Keratinocyte (primary cell): Measurements from ENCODE around the gene SLC22A31. TPM values are rescaled to one million over a fixed set of nuclear protein-coding genes. Genes with fewer than 3 reads are reported as not detected.
"Not testable (repeated sequence)": the region's sequence is repeated elsewhere in the genome, so short reads cannot be mapped to it uniquely, and the experiment has no call there.

ENCODE experiments used
- DNase-seq: peaks from one replicate; pipeline ENCODE4 v3.0.0-alpha.2; 2011; ENCODE audit warnings: low read depth, missing footprints, low spot score
- FAIRE-seq: peaks from 2 replicates; lab custom pipeline; 2011; peaks lifted over from hg19 to GRCh38; lab: Jason Lieb, UNC
- H2AFZ ChIP-seq: 2 replicates; pipeline ENCODE4 v1.6.0; 2012; ENCODE audit warnings: low read length, control low read depth, inconsistent platforms; ENCODE audit not compliant: control insufficient read depth
- H3K27ac ChIP-seq: 2 replicates; pipeline ENCODE4 v1.5.1; 2011; ENCODE audit warnings: low read length; ENCODE audit not compliant: control insufficient read depth, insufficient read depth
- H3K27me3 ChIP-seq: 3 replicates; pipeline ENCODE4 v1.6.0; 2011; ENCODE audit warnings: low read length; ENCODE audit not compliant: control insufficient read depth, insufficient read depth; ENCODE audit errors: extremely low read depth
- H3K36me3 ChIP-seq, 2 experiments: 2 replicates in 1 of 2; 3 replicates in 1 of 2; pipeline ENCODE4 v1.5.1; 2011; ENCODE audit warnings: low read length in 2 of 2, mild to moderate bottlenecking in 1 of 2; ENCODE audit not compliant: control insufficient read depth in 2 of 2, insufficient read depth in 2 of 2; ENCODE audit errors: extremely low read depth in 1 of 2
- H3K4me1 ChIP-seq: 3 replicates; pipeline ENCODE4 v1.5.1; 2011; ENCODE audit warnings: low read length; ENCODE audit not compliant: control insufficient read depth, insufficient read depth; ENCODE audit errors: extremely low read depth
- H3K4me2 ChIP-seq: 3 replicates; pipeline ENCODE4 v1.6.0; 2011; ENCODE audit warnings: low read depth, low read length; ENCODE audit not compliant: control insufficient read depth, insufficient read depth; ENCODE audit errors: extremely low read depth
- H3K4me3 ChIP-seq, 3 experiments: fragments of 200-600 bp in 1 of 3; sonication (generic) in 1 of 3; 2 replicates in 2 of 3; 3 replicates in 1 of 3; pipeline ENCODE4 v1.5.1; 2011 to 2016; ENCODE audit warnings: low read length in 3 of 3, mild to moderate bottlenecking in 3 of 3, control low read depth in 2 of 3, inconsistent platforms in 1 of 3, low read depth in 1 of 3, mixed read lengths in 1 of 3, mixed run types in 1 of 3, moderate library complexity in 1 of 3; ENCODE audit not compliant: control insufficient read depth in 2 of 3, insufficient read depth in 2 of 3; ENCODE audit errors: extremely low read depth in 1 of 3
- H3K79me2 ChIP-seq: 2 replicates; pipeline ENCODE4 v1.6.0; 2012; ENCODE audit warnings: low read length; ENCODE audit not compliant: control insufficient read depth, insufficient read depth
- H3K9ac ChIP-seq: 3 replicates; pipeline ENCODE4 v1.6.0; 2011; ENCODE audit warnings: low read length; ENCODE audit not compliant: control insufficient read depth, insufficient read depth; ENCODE audit errors: extremely low read depth
- H3K9me1 ChIP-seq: 3 replicates; pipeline ENCODE4 v1.6.0; 2011; ENCODE audit warnings: low read length; ENCODE audit not compliant: control insufficient read depth, insufficient read depth; ENCODE audit errors: extremely low read depth
- H3K9me3 ChIP-seq: 2 replicates; pipeline ENCODE4 v1.5.1; 2012; ENCODE audit warnings: low read depth, low read length; ENCODE audit not compliant: control insufficient read depth
- H4K20me1 ChIP-seq: 3 replicates; pipeline ENCODE4 v1.6.0; 2011; ENCODE audit warnings: low read length; ENCODE audit not compliant: control insufficient read depth, insufficient read depth; ENCODE audit errors: extremely low read depth
- CTCF ChIP-seq, 3 experiments: IDR thresholded peaks in 1 of 3; conservative IDR thresholded peaks in 1 of 3; optimal IDR thresholded peaks in 1 of 3; 2 replicates in 2 of 3; 3 replicates in 1 of 3; pipeline versions ENCODE3 to v1.5.1; 2011; ENCODE audit warnings: low read length in 3 of 3, mild to moderate bottlenecking in 3 of 3, moderate library complexity in 2 of 3, control low read depth in 1 of 3, inconsistent platforms in 1 of 3; ENCODE audit not compliant: insufficient read depth in 2 of 3; ENCODE audit errors: extremely low read depth in 1 of 3
- EZH2 ChIP-seq: IDR thresholded peaks from one replicate; pipeline ENCODE4 v1.6.1; 2012; ENCODE audit warnings: inconsistent platforms, mild to moderate bottlenecking, low read length, moderate library complexity
- dilution Hi-C: fragments of 300-500 bp; cut with MboI; formaldehyde crosslinking; loops from one replicate; pipeline ENCODE4 v1.7.0; 2020; ENCODE audit warnings: low sequenced_read_pairs; ENCODE audit not compliant: extremely low pct_ligation_motif_present
- polyA plus RNA-seq, 5 experiments: library from polyadenylated mRNA; depleted of rRNA in 3 of 5; stranded (reverse) in 3 of 5; stranded (forward) in 1 of 5; unstranded in 1 of 5; fragments of >200 nt; gene quantifications; 1 replicate in 1 of 5; 2 replicates in 3 of 5; 3 replicates in 1 of 5; pipeline versions ENCODE4 v1.2.1 to v1.2.3, GENCODE V29; 2011 to 2012; ENCODE audit warnings: missing spikeins in 2 of 5, low read depth in 1 of 5, low replicate concordance in 1 of 5

Gene SLC22A31
- polyA plus RNA-seq, 1 donor (not counting 4 experiments of a cell fraction or from before 2014, with no cell fraction given) = not detected

- Histone ChIP-seq H3K9me3 (no peaks in the 10 kb centered on the region), H3K4me2 (no peak overlapping the region), H4K20me1 (peaks cover 4% of the 10 kb centered on the region), H3K4me1 (no peaks in the 10 kb centered on the region), H3K36me3 (no peaks in the 10 kb centered on the region), H3K79me2 (no peaks in the 10 kb centered on the region), H2AFZ (no peak overlapping the region), H3K27ac (no peak overlapping the region), H3K27me3 (peaks cover 9% of the 10 kb centered on the region), H3K9ac (no peak overlapping the region), H3K9me1 (no peaks in the 10 kb centered on the region), H3K4me3 (no peak overlapping the region)
- no peak for TF ChIP-seq EZH2
- no peak for TF ChIP-seq CTCF (optimal IDR thresholded peaks at IDR 0.05 in 1 of 3, IDR thresholded peaks at IDR 0.05 in 1 of 3, conservative IDR thresholded peaks at IDR 0.05 in 1 of 3; ENCODE audit: extremely low read depth in 1 of 3, insufficient read depth in 2 of 3, low read length in 3 of 3)
- dilution Hi-C loops = no loop called here
- DNase-seq (no peak), FAIRE-seq (no peak)
Measured at GRCh38 chr16:89190150-89190958, 10.0 kb downstream of the SLC22A31 start.

GRCh38 chr16:89189358-89190025 lies 10.8 kb downstream of the SLC22A31 start:
- no peak for FAIRE-seq
- no peak for TF ChIP-seq EZH2
- no peak for TF ChIP-seq CTCF (optimal IDR thresholded peaks at IDR 0.05 in 1 of 3, IDR thresholded peaks at IDR 0.05 in 1 of 3, conservative IDR thresholded peaks at IDR 0.05 in 1 of 3; ENCODE audit: extremely low read depth in 1 of 3, insufficient read depth in 2 of 3, low read length in 3 of 3)
- no peak overlapping the region for H2AFZ ChIP-seq

GRCh38 chr16:89188471-89189357 lies 11.6 kb downstream of the SLC22A31 start:
- H2AFZ ChIP-seq, dilution Hi-C loops, H3K27ac ChIP-seq, H3K9me1 ChIP-seq, H4K20me1 ChIP-seq, H3K9me3 ChIP-seq, H3K79me2 ChIP-seq, DNase-seq, H3K4me2 ChIP-seq, H3K36me3 ChIP-seq, H3K4me1 ChIP-seq, H3K9ac ChIP-seq, H3K4me3 ChIP-seq, FAIRE-seq: not testable (repeated sequence)
- peaks cover 14% of the 10 kb centered on the region for H3K27me3 ChIP-seq

More at GRCh38 chr16:89189358-89190025, 10.8 kb downstream of the SLC22A31 start:
- Histone ChIP-seq H3K36me3 (no peaks in the 10 kb centered on the region), H3K4me1 (no peaks in the 10 kb centered on the region), H3K4me2 (no peak overlapping the region), H4K20me1 (peaks cover 4% of the 10 kb centered on the region), H3K4me3 (no peak overlapping the region), H3K9me3 (no peaks in the 10 kb centered on the region), H3K9ac (no peak overlapping the region), H3K27ac (no peak overlapping the region), H3K9me1 (no peaks in the 10 kb centered on the region), H3K79me2 (no peaks in the 10 kb centered on the region), H3K27me3 (peaks cover 9% of the 10 kb centered on the region)
- DNase-seq = no peak
- dilution Hi-C loops = no loop called here
